ENCODE measurements around the gene GIGYF1.
A peak's percentile ranks its signal among the peaks of the same experiment; 100 is the strongest.
"Not testable (repeated sequence)": the region's sequence is repeated elsewhere in the genome, so short reads cannot be mapped to it uniquely, and the experiment has no call there.

GIGYF1 gene

GRCh38 chr7:100710452-100710851 lies 16.4 kb upstream of the GIGYF1 start:
- DNase-seq (ENCODE audit: low read depth), result no peak

DNA sequence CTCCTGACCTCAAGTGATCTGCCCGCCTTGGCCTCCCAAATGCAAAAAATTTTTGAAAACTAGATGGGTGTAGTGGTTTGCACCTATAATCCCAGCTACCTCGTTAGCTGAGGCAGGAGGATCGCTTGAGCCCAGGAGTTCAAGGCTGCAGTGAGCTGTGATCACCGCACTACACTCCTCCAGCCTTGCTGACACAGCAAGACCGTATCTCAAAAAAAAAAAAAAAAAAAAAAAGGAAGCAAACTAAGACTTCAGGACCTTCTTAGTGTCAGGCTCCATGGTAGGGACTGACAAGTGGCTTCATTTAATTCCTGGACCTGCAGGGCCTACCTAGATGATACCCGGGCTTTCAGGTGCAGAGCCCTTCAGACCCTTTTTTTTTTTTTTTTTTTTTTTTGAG lies 14.3 kb upstream of the GIGYF1 start:
- no peak for DNase-seq (ENCODE audit: low read depth)

- DNase-seq (ENCODE audit: low read depth), result no peak
Measured at GRCh38 chr7:100706672-100707311, 12.7 kb upstream of the GIGYF1 start.

GRCh38 chr7:100705753-100706671 lies 12.0 kb upstream of the GIGYF1 start, which contains the start of gene POP7:
TSS of gene POP7 (plus strand) at chr7:100706121. CDS start at chr7:100706831, 710 bp downstream.
- DNase-seq (ENCODE audit: low read depth), result peak; percentile 99

GRCh38 chr7:100705320-100705752 lies 11.3 kb upstream of the GIGYF1 start:
- DNase-seq (ENCODE audit: low read depth), result peak; percentile 76

DNA sequence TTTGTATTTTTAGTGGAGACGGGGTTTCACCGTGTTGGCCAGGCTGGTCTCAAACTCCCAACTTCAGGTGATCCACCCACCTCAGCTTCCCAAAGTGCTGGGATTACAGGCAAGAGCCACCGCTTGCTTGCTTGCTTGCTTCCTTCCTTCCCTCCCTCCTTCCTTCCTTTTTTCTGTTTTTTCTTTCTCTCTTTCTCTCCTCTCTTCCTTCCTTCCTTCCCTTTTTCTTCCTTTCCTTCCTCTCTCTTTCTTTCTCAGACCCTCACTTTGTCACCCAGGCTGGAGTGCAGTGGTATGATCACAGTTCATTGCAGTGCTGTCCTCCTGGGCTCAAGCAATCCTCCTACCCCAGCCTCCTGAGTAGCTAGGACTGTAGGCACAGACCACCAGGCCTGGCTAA lies 7.0 kb upstream of the GIGYF1 start:
- DNase-seq (ENCODE audit: low read depth), result not testable (repeated sequence)

- no peak for DNase-seq (ENCODE audit: low read depth)
Measured at GRCh38 chr7:100699018-100699417, 5.0 kb upstream of the GIGYF1 start.

DNA sequence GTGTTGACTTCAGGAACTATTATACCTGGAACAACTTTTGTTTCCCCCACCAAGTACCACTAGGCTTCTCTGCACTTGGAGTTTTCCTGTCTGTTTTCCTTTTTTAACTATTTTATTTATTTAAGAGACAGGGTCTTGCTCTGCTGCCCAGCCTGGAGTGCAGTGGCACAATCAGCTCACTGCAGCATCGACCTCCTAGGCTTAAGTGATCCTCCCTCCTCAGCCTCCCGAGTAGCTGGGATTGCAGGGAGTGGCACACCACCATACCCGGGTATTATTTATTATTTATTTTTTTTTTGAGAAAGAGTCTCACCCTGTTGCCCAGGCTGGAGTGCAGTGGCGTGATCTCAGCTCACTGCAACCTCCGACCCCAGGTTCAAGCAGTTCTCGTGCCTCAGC lies 2.1 kb upstream of the GIGYF1 start:
- no peak for DNase-seq (ENCODE audit: low read depth)

- no peak for DNase-seq (ENCODE audit: low read depth)
Measured at GRCh38 chr7:100693312-100694097, 545 bp downstream of the GIGYF1 start.

GRCh38 chr7:100692578-100692961 lies 1.5 kb downstream of the GIGYF1 start:
- no peak for DNase-seq (ENCODE audit: low read depth)

- DNase-seq (ENCODE audit: low read depth), result peak; percentile 78
Measured at GRCh38 chr7:100691676-100692577, 2.1 kb downstream of the GIGYF1 start.

DNA sequence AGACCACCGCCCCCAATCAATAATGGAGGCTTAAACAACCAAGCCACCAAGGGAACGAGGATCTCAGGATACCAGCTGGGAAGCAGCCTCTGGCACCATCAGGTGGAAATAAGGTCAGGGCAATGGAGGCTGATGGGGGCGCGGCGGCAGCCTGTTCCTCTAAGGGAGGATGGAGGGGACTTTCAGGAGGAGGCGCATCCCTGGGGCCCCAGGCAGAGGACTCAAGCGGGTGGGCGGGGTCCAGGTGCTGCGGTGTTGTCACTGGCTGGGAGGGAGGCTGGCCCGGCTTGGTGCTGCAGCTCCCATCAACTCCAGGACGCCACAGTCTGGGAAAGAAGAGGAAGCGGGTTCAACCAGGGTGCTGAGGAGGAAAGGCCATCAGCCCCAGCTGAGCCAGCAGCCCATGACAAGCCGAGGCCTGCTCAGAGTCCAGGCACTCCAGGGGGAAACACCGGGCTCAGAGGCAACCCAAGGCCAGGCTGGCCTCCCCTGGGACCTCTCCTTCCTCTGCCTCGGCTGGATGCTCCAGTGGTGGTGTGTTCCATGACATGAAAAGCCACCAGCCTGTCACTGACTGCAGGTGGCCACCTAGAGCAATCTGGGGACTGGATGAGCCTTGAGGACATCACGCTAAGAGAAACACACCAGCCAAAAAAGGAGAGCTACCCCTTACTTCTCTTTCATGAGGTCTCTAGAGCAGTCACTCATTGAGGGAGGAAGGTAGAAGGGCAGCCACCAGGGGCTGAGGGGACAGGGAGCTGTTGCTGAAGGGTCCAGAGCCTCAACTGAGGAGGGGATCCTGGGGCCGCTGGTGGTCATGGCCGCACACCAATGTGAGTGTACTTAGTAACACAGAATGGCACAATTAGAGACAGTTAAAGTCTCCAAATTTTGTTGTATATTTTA lies 4.6 kb downstream of the GIGYF1 start:
- no peak for DNase-seq (ENCODE audit: low read depth)

DNA sequence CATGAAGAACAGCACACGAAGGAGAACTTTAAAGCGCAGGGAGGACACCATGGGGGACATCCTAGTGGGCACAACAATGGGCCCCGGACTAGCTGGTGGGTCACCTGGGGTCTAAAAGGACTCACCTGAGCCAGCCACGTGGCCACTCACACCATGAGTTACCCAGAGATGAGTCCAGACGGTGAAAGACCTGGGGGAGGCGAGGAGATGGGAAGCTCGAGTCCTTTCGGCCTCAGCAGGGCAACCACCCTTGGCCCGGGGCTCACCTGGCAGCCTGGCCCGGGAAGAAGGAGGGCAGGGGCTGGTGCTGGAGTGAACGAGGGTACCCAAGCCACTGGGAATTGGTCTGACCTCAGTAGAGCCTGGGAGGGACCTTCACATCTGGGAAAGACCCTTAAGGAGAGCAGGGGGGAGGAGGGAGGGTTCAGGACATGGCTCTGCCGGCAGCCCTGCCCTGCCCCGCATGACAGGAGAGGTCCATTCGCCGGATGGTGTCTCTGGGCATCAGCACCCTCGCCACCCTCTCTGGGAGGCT lies 5.7 kb downstream of the GIGYF1 start:
- no peak for DNase-seq (ENCODE audit: low read depth)

- no peak for DNase-seq (ENCODE audit: low read depth)
Measured at GRCh38 chr7:100687751-100688300, 6.2 kb downstream of the GIGYF1 start.

DNA sequence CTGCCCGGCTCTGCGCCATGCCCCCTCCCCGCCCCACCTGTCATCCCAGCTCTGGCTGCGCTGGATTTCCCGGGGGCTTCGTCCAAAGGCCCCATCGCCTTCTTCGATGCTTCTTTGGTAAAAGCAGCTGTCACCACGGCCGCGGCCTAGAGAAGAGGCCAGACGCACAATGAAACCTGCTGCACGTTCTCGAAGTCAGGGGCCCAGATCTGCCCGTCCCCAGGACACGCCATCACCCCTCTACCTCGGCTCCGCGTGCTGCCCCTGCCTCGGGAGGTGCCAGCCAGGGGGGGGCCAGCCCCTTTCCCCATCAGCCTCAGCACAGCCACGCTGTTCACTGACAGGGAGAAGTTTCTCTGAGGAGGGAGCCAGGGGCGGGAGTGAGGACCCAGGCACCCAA lies 6.8 kb downstream of the GIGYF1 start:
- no peak for DNase-seq (ENCODE audit: low read depth)

GRCh38 chr7:100686822-100687211 lies 7.2 kb downstream of the GIGYF1 start:
- no peak for DNase-seq (ENCODE audit: low read depth)

DNA sequence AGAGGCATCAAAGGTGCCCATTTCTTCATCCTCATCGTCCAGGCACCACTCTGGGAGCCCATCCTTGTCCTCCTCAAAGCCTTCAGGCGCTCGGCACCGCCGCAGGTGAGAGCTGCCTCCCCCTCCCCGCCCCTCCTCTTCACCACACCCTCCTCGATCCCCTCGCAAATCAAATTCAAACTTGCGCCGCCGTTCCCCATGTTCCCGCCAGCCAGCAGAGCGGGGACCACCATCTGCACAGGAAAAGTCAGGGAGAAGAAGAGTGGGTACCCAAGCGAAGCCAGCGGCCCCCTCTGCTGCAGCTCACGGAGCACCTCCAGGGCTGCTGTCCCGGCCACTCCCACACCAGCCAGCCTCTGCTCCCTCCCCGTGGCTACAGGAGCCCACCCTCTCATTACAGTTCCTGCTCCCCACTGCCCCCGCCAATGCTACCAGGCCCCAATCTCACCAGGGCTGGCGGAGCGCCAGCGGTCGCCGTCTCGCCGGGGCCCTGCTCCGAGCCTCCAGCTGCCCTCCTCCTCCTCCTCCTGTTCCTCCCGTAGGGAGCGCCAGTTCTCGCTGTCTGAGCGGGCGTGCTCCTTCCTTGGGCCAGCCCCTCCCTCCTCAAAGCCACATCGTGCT lies 7.7 kb downstream of the GIGYF1 start:
- no peak for DNase-seq (ENCODE audit: low read depth)

GRCh38 chr7:100685631-100686145 lies 8.4 kb downstream of the GIGYF1 start:
- no peak for DNase-seq (ENCODE audit: low read depth)

- DNase-seq (ENCODE audit: low read depth), result no peak
Measured at GRCh38 chr7:100685049-100685605, 8.9 kb downstream of the GIGYF1 start.
